22Rv1 (cell line): ENCODE measurements around the gene NGB.

Experiments
- H3K27ac ChIP-seq: fragments of 450-650 bp; 2 replicates; pipeline ENCODE4 v1.5.1; 2017
- CTCF ChIP-seq: fragments of 450-650 bp; IDR thresholded peaks from 2 replicates; pipeline ENCODE4 v1.5.1; 2017; ENCODE audit warnings: mild to moderate bottlenecking
- ZFX ChIP-seq: fragments of 450-650 bp; IDR thresholded peaks from 2 replicates; pipeline ENCODE4 v1.6.1; 2017; ENCODE audit warnings: antibody characterized with exemption, borderline replicate concordance

The NGB gene

GRCh38 chr14:77224212-77224611 lies 46.8 kb downstream of the NGB start:
- TF ChIP-seq ZFX (no peak), CTCF (no peak)

GRCh38 chr14:77222546-77223225 lies 48.3 kb downstream of the NGB start:
- TF ChIP-seq ZFX (no peak), CTCF (no peak)
- H3K27ac ChIP-seq, result no peak overlapping the region

More at GRCh38 chr14:77224212-77224611, 46.8 kb downstream of the NGB start:
- no peak overlapping the region for H3K27ac ChIP-seq

GRCh38 chr14:77221241-77221871 lies 49.6 kb downstream of the NGB start:
- TF ChIP-seq CTCF, result no peak
- TF ChIP-seq ZFX, result no peak

GRCh38 chr14:77220246-77221017 lies 50.6 kb downstream of the NGB start:
- no peak overlapping the region for H3K27ac ChIP-seq
- TF ChIP-seq ZFX, result no peak
- TF ChIP-seq CTCF, result no peak

More at GRCh38 chr14:77221241-77221871, 49.6 kb downstream of the NGB start:
- H3K27ac ChIP-seq, result no peak overlapping the region

- H3K27ac ChIP-seq, result no peak overlapping the region
- TF ChIP-seq CTCF (no peak), ZFX (no peak)
Measured at GRCh38 chr14:77219591-77219990, 51.4 kb downstream of the NGB start.

GRCh38 chr14:77217551-77217950 lies 53.5 kb downstream of the NGB start:
- H3K27ac ChIP-seq, result no peak overlapping the region
- TF ChIP-seq CTCF (no peak), ZFX (no peak)
